Sciatic nerve (tissue), 2 donors: ENCODE data around the gene METTL25B. TPM values are rescaled to one million over a fixed set of nuclear protein-coding genes. Genes with fewer than 3 reads are reported as not detected.
A peak's percentile ranks its signal among the peaks of the same experiment; 100 is the strongest.
"Not testable (repeated sequence)": the region's sequence is repeated elsewhere in the genome, so short reads cannot be mapped to it uniquely, and the experiment has no call there.

Source experiments
- ATAC-seq: fragments of 200-7000 bp; cut with Tn5 transposase; one replicate; pipeline ENCODE4 v1.9.1; 2020; ENCODE audit warnings: mild to moderate bottlenecking, moderate library complexity
- DNase-seq: peaks from one replicate; pipeline ENCODE4 v3.0.0-alpha.2; 2020; ENCODE audit warnings: low spot score
- intact Hi-C: fragments of 100-400 bp; cut with DNase I; formaldehyde crosslinking; loops from one replicate; pipeline ENCODE4 v1.14.2; 2022
- total RNA-seq: library from RNA; stranded (reverse); fragmentation: NEBNext Ultra II Directional; extraction: Animal tissue kit (Norgen Biotek cat#: 25700); gene quantifications from one replicate; pipeline ENCODE4 v1.2.1, GENCODE V29; 2021
- donor health status: DM: no; HTN: no; CAD: no.
- donor health status: DM: no; HTN: no; CAD: no.

The METTL25B gene
- total RNA-seq, 1 donor from 2014 or later = 35.9 TPM

GRCh38 chr1:156755527-156755950 lies 27.3 kb downstream of the METTL25B start:
- DNase-seq (no peak), ATAC-seq (no peak)
- intact Hi-C loops = no loop called here

- ATAC-seq = no peak
- intact Hi-C loops = no loop called here
- no peak for DNase-seq
Observed at GRCh38 chr1:156756355-156756754, 28.1 kb downstream of the METTL25B start.

GRCh38 chr1:156757572-156758253 lies 29.4 kb downstream of the METTL25B start:
- ATAC-seq, intact Hi-C loops: not testable (repeated sequence)
- DNase-seq = peak; percentile 34

- ATAC-seq (no peak), DNase-seq (peak; percentile 47)
- intact Hi-C loops = no loop called here
Observed at GRCh38 chr1:156760092-156760795, 32.0 kb downstream of the METTL25B start.

GRCh38 chr1:156760796-156761104 lies 32.5 kb downstream of the METTL25B start:
- no peak for ATAC-seq
- no peak for DNase-seq
- intact Hi-C loops = no loop called here

- DNase-seq = peak; percentile 52
- ATAC-seq, intact Hi-C loops: not testable (repeated sequence)
Observed at GRCh38 chr1:156765136-156765535, 36.9 kb downstream of the METTL25B start.

- intact Hi-C loops = no loop called here
- DNase-seq = no peak
- no peak for ATAC-seq
Observed at GRCh38 chr1:156765666-156766065, 37.4 kb downstream of the METTL25B start.

- DNase-seq = peak; percentile 40
- intact Hi-C loops = no loop called here
- peak; percentile 25 for ATAC-seq
Observed at GRCh38 chr1:156766298-156767100, 38.2 kb downstream of the METTL25B start.

GRCh38 chr1:156767101-156767878 lies 39.0 kb downstream of the METTL25B start, which contains the start of gene PRCC:
PRCC (plus strand) TSS chr1:156767535; CDS start chr1:156767772, 237 bp downstream.
- intact Hi-C loops = no loop called here
- ATAC-seq = peak; percentile 98

GRCh38 chr1:156767879-156768604 lies 39.8 kb downstream of the METTL25B start:
- DNase-seq (peak; percentile 81), ATAC-seq (peak; percentile 6)
- intact Hi-C loops = no loop called here

More at GRCh38 chr1:156767101-156767878, 39.0 kb downstream of the METTL25B start, which contains the start of gene PRCC:
- DNase-seq = peak; percentile 97

GRCh38 chr1:156768610-156769295 lies 40.5 kb downstream of the METTL25B start:
- intact Hi-C loops = no loop called here
- DNase-seq (no peak), ATAC-seq (no peak)

GRCh38 chr1:156772222-156772621 lies 44.0 kb downstream of the METTL25B start:
- no peak for DNase-seq
- intact Hi-C loops = no loop called here
- ATAC-seq = no peak

- intact Hi-C loops = no loop called here
- no peak for ATAC-seq
- no peak for DNase-seq
Observed at GRCh38 chr1:156772728-156773497, 44.6 kb downstream of the METTL25B start.

GRCh38 chr1:156773607-156774006 lies 45.3 kb downstream of the METTL25B start:
- intact Hi-C loops = no loop called here
- no peak for DNase-seq
- ATAC-seq = no peak

GRCh38 chr1:156775799-156776198 lies 47.5 kb downstream of the METTL25B start:
- ATAC-seq = no peak
- intact Hi-C loops = no loop called here
- no peak for DNase-seq

- ATAC-seq = no peak
Observed at GRCh38 chr1:156776942-156777341, 48.7 kb downstream of the METTL25B start.

GRCh38 chr1:156777573-156777972 lies 49.3 kb downstream of the METTL25B start:
- intact Hi-C loops = no loop called here
- ATAC-seq (no peak), DNase-seq (no peak)

More at GRCh38 chr1:156776942-156777341, 48.7 kb downstream of the METTL25B start:
- DNase-seq = no peak
- intact Hi-C loops = no loop called here
